Skeletal muscle cell (primary cell): ENCODE data around the gene MYO1A.
"Not testable (repeated sequence)": the region's sequence is repeated elsewhere in the genome, so short reads cannot be mapped to it uniquely, and the experiment has no call there.

Experiments
- DNase-seq: peaks from one replicate; pipeline ENCODE4 v3.0.0-alpha.2; 2010; ENCODE audit warnings: low read depth
- H3K4me3 ChIP-seq: 2 replicates; pipeline ENCODE4 v1.5.1; 2011; ENCODE audit warnings: low read depth, mild to moderate bottlenecking, control low read depth, low read length, moderate library complexity

Gene MYO1A

GRCh38 chr12:57053901-57054300 lies 4.0 kb upstream of the MYO1A start:
- H3K4me3 ChIP-seq, DNase-seq: not testable (repeated sequence)

- H3K4me3 ChIP-seq, DNase-seq: not testable (repeated sequence)
Observed at GRCh38 chr12:57053146-57053545, 3.2 kb upstream of the MYO1A start.

GRCh38 chr12:57051011-57051410 lies 1.1 kb upstream of the MYO1A start:
- DNase-seq = no peak
- H3K4me3 ChIP-seq = no peak overlapping the region

- no peak for DNase-seq
- no peak overlapping the region for H3K4me3 ChIP-seq
Observed at GRCh38 chr12:57049119-57049446, 846 bp downstream of the MYO1A start.

GRCh38 chr12:57048423-57049118 lies 1.4 kb downstream of the MYO1A start:
- no peak overlapping the region for H3K4me3 ChIP-seq
- no peak for DNase-seq

GRCh38 chr12:57047981-57048380 lies 1.9 kb downstream of the MYO1A start:
- no peak for DNase-seq
- no peak overlapping the region for H3K4me3 ChIP-seq

- H3K4me3 ChIP-seq = no peak overlapping the region
- DNase-seq = no peak
Observed at GRCh38 chr12:57046947-57047890, 2.7 kb downstream of the MYO1A start.

- H3K4me3 ChIP-seq = no peak overlapping the region
- no peak for DNase-seq
Observed at GRCh38 chr12:57046086-57046791, 3.7 kb downstream of the MYO1A start.

GRCh38 chr12:57044889-57045288 lies 5.0 kb downstream of the MYO1A start:
- H3K4me3 ChIP-seq = no peak overlapping the region
- DNase-seq = no peak

GRCh38 chr12:57044468-57044867 lies 5.5 kb downstream of the MYO1A start:
- DNase-seq = no peak
- H3K4me3 ChIP-seq = no peak overlapping the region

GRCh38 chr12:57042695-57043094 lies 7.2 kb downstream of the MYO1A start:
- H3K4me3 ChIP-seq = no peak overlapping the region
- DNase-seq = no peak

- no peak for DNase-seq
- H3K4me3 ChIP-seq = no peak overlapping the region
Observed at GRCh38 chr12:57040750-57041149, 9.2 kb downstream of the MYO1A start.

- H3K4me3 ChIP-seq = no peak overlapping the region
- no peak for DNase-seq
Observed at GRCh38 chr12:57040211-57040610, 9.7 kb downstream of the MYO1A start.

- no peak for DNase-seq
- H3K4me3 ChIP-seq = no peak overlapping the region
Observed at GRCh38 chr12:57039016-57039798, 10.7 kb downstream of the MYO1A start.

GRCh38 chr12:57037264-57037663 lies 12.7 kb downstream of the MYO1A start:
- no peak for DNase-seq
- H3K4me3 ChIP-seq = no peak overlapping the region

- no peak overlapping the region for H3K4me3 ChIP-seq
- no peak for DNase-seq
Observed at GRCh38 chr12:57033431-57033830, 16.5 kb downstream of the MYO1A start.

GRCh38 chr12:57031789-57032188 lies 18.1 kb downstream of the MYO1A start:
- DNase-seq = no peak
- H3K4me3 ChIP-seq = no peak overlapping the region

GRCh38 chr12:57031138-57031725 lies 18.7 kb downstream of the MYO1A start:
- DNase-seq = no peak
- no peak overlapping the region for H3K4me3 ChIP-seq

GRCh38 chr12:57029457-57029856 lies 20.5 kb downstream of the MYO1A start:
- no peak overlapping the region for H3K4me3 ChIP-seq
- DNase-seq = no peak
